OCI-LY1 (cell line): Measurements from ENCODE around the gene GPR142.

ENCODE experiments used
- H2AFZ ChIP-seq: fragments of 200-600 bp; sonication (generic), shearing (Covaris generic); 2 replicates; pipeline ENCODE4 v1.6.0; 2014; ENCODE audit warnings: antibody characterized with exemption, mild to moderate bottlenecking, low read length
- H3F3A ChIP-seq: fragments of 200-600 bp; sonication (generic), shearing (Covaris generic); 2 replicates; pipeline ENCODE4 v1.6.0; 2014; ENCODE audit warnings: mild to moderate bottlenecking, antibody characterized with exemption, low read length, moderate library complexity; ENCODE audit not compliant: insufficient read depth
- H3K27ac ChIP-seq: fragments of 200-600 bp; sonication (generic); 2 replicates; pipeline ENCODE4 v1.5.1; 2014; ENCODE audit warnings: low read length, mixed run types, mild to moderate bottlenecking, low read depth; ENCODE audit not compliant: poor library complexity, severe bottlenecking
- H3K27me3 ChIP-seq: fragments of 200-600 bp; sonication (generic); 2 replicates; pipeline ENCODE4 v1.6.0; 2014; ENCODE audit warnings: antibody characterized with exemption, mild to moderate bottlenecking, low read length, moderate library complexity; ENCODE audit not compliant: insufficient read depth
- H3K36me3 ChIP-seq: fragments of 200-600 bp; sonication (generic); 2 replicates; pipeline ENCODE4 v1.6.1; 2014; ENCODE audit warnings: mild to moderate bottlenecking, antibody characterized with exemption, low read length, moderate library complexity, mixed read lengths; ENCODE audit not compliant: insufficient read depth
- H3K4me1 ChIP-seq: fragments of 200-600 bp; sonication (generic); 2 replicates; pipeline ENCODE4 v1.5.1; 2014; ENCODE audit warnings: mild to moderate bottlenecking, low read length, moderate library complexity; ENCODE audit not compliant: insufficient read depth, severe bottlenecking
- H3K4me2 ChIP-seq: fragments of 200-600 bp; sonication (generic), shearing (Covaris generic); 2 replicates; pipeline ENCODE4 v1.6.1; 2014; ENCODE audit warnings: low read length
- H3K4me3 ChIP-seq: fragments of 200-600 bp; sonication (generic); 2 replicates; pipeline ENCODE4 v1.5.1; 2014; ENCODE audit warnings: low read length, low read depth, mild to moderate bottlenecking, mixed read lengths; ENCODE audit not compliant: poor library complexity, severe bottlenecking
- H3K79me2 ChIP-seq: fragments of 200-600 bp; shearing (Covaris generic); 2 replicates; pipeline ENCODE4 v1.6.1; 2016; ENCODE audit warnings: mixed run types, low read length, mixed read lengths; ENCODE audit not compliant: insufficient read depth
- H3K9ac ChIP-seq: fragments of 200-600 bp; sonication (generic), shearing (Covaris generic); 2 replicates; pipeline ENCODE4 v1.6.1; 2014; ENCODE audit warnings: mild to moderate bottlenecking, low read length, mixed read lengths
- H3K9me2 ChIP-seq: fragments of 200-600 bp; sonication (generic), shearing (Covaris generic); 2 replicates; pipeline ENCODE4 v1.6.1; 2014; ENCODE audit warnings: low read depth, mild to moderate bottlenecking, low read length, mixed read lengths
- H3K9me3 ChIP-seq: fragments of 200-600 bp; shearing (Covaris generic); 2 replicates; pipeline ENCODE4 v1.6.1; 2014; ENCODE audit warnings: low read length, mixed read lengths
- H4K20me1 ChIP-seq: fragments of 200-600 bp; sonication (generic), shearing (Covaris generic); 2 replicates; pipeline ENCODE4 v1.6.0; 2016; ENCODE audit warnings: mild to moderate bottlenecking, low read length; ENCODE audit not compliant: insufficient read depth
- EZH2 ChIP-seq: fragments of 200-600 bp; sonication (generic), shearing (Covaris generic); IDR thresholded peaks from 2 replicates; pipeline ENCODE4 v1.8.0; 2017; ENCODE audit warnings: borderline replicate concordance, mixed run types, mild to moderate bottlenecking, antibody characterized with exemption, low read length, moderate library complexity, mixed read lengths
- TF ChIP-seq, protein P1 (sequence below): fragments of 200-600 bp; sonication (generic), shearing (Covaris generic); IDR thresholded peaks from 2 replicates; pipeline ENCODE4 v1.5.1; 2017; ENCODE audit warnings: mild to moderate bottlenecking, antibody characterized with exemption, low read length, moderate library complexity, mixed read lengths

Gene GPR142

DNA sequence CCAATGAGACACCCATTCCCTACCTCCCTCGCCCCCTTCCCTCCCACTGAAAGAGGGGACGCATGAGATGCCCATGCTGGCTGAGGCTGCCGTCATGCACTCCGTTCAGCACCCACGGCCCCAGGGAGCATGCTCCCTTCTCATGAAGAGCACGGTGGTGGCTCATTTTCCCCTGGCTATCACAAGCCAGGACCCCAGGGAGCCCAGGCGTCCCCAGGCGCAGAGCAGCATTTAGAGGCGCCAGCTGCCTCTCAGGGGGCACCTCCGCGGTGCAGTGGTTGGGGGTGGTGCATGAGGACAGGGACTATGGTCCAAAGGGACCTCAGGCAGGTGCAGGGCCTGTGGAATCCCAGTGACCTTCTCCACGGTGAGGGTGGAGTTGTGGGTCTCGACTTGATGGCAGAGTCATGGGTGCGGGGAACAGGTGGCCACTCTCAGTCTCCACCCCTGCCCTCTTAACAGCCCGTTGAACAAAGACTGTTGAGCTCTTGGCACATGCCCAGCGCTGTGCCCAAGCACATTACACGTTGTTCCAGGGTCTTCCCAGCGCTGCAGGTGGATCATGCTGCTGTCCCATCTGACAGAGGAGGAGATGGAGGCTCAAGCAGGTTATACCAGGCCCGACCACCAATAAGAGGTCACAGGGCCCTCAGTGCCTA, 27.6 kb upstream of the GPR142 start:
- H4K20me1 ChIP-seq, result no peaks in the 10 kb centered on the region
- H2AFZ ChIP-seq, result no peak overlapping the region
- H3K4me1 ChIP-seq, result no peaks in the 10 kb centered on the region
- no peaks in the 10 kb centered on the region for H3F3A ChIP-seq
- no peak overlapping the region for H3K27ac ChIP-seq
- TF ChIP-seq EZH2, result no peak
- TF ChIP-seq, protein P1, sequence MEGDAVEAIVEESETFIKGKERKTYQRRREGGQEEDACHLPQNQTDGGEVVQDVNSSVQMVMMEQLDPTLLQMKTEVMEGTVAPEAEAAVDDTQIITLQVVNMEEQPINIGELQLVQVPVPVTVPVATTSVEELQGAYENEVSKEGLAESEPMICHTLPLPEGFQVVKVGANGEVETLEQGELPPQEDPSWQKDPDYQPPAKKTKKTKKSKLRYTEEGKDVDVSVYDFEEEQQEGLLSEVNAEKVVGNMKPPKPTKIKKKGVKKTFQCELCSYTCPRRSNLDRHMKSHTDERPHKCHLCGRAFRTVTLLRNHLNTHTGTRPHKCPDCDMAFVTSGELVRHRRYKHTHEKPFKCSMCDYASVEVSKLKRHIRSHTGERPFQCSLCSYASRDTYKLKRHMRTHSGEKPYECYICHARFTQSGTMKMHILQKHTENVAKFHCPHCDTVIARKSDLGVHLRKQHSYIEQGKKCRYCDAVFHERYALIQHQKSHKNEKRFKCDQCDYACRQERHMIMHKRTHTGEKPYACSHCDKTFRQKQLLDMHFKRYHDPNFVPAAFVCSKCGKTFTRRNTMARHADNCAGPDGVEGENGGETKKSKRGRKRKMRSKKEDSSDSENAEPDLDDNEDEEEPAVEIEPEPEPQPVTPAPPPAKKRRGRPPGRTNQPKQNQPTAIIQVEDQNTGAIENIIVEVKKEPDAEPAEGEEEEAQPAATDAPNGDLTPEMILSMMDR, result no peak
- H3K9me3 ChIP-seq, result no peaks in the 10 kb centered on the region
- H3K36me3 ChIP-seq, result no peaks in the 10 kb centered on the region
- H3K9ac ChIP-seq, result no peak overlapping the region
- H3K79me2 ChIP-seq, result no peaks in the 10 kb centered on the region
- H3K4me2 ChIP-seq, result no peak overlapping the region
- H3K27me3 ChIP-seq, result 0 out of 2 replicates have a peak, but pooled peaks cover 1% of the 10 kb centered on the region
- H3K9me2 ChIP-seq, result no peaks in the 10 kb centered on the region
- no peak overlapping the region for H3K4me3 ChIP-seq

GRCh38 chr17:74340470-74341023, 26.8 kb upstream of the GPR142 start:
- no peaks in the 10 kb centered on the region for H3F3A ChIP-seq
- H3K4me3 ChIP-seq, result no peak overlapping the region
- H3K4me2 ChIP-seq, result no peak overlapping the region
- H3K4me1 ChIP-seq, result no peaks in the 10 kb centered on the region
- H3K9me3 ChIP-seq, result no peaks in the 10 kb centered on the region
- H3K9ac ChIP-seq, result no peak overlapping the region
- no peak for TF ChIP-seq EZH2
- H3K79me2 ChIP-seq, result no peaks in the 10 kb centered on the region
- 0 out of 2 replicates have a peak, but pooled peaks cover 2% of the 10 kb centered on the region for H3K27me3 ChIP-seq
- H3K9me2 ChIP-seq, result no peaks in the 10 kb centered on the region
- no peak overlapping the region for H3K27ac ChIP-seq
- H2AFZ ChIP-seq, result no peak overlapping the region
- no peaks in the 10 kb centered on the region for H3K36me3 ChIP-seq
- H4K20me1 ChIP-seq, result no peaks in the 10 kb centered on the region

- no peaks in the 10 kb centered on the region for H3K9me2 ChIP-seq
- H3K79me2 ChIP-seq, result no peaks in the 10 kb centered on the region
- H3K4me2 ChIP-seq, result no peak overlapping the region
- H3K27me3 ChIP-seq, result 0 out of 2 replicates have a peak, but pooled peaks cover 2% of the 10 kb centered on the region
- H3K27ac ChIP-seq, result no peak overlapping the region
- no peaks in the 10 kb centered on the region for H3K4me1 ChIP-seq
- H2AFZ ChIP-seq, result no peak overlapping the region
- TF ChIP-seq EZH2, result no peak
- TF ChIP-seq, protein P1, result no peak
- H3K36me3 ChIP-seq, result no peaks in the 10 kb centered on the region
- H4K20me1 ChIP-seq, result no peaks in the 10 kb centered on the region
- H3K9me3 ChIP-seq, result no peaks in the 10 kb centered on the region
- no peak overlapping the region for H3K4me3 ChIP-seq
- no peak overlapping the region for H3K9ac ChIP-seq
- no peaks in the 10 kb centered on the region for H3F3A ChIP-seq
Measured at GRCh38 chr17:74342224-74342623, 25.1 kb upstream of the GPR142 start.
